Activated CD4-positive, alpha-beta T cell treated with anti-CD3 and anti-CD28 coated beads, Interleukin-2, amount 50 U/mL, for 24 hours (primary cell): Measurements from ENCODE around the gene ENOX1.

ENCODE experiments used
- DNase-seq, 2 donors: peaks; one replicate each; pipeline ENCODE4 v3.0.0-alpha.2; 2020; ENCODE audit warnings: low read depth in 1 of 2, low spot score in 1 of 2

The ENOX1 gene

DNA sequence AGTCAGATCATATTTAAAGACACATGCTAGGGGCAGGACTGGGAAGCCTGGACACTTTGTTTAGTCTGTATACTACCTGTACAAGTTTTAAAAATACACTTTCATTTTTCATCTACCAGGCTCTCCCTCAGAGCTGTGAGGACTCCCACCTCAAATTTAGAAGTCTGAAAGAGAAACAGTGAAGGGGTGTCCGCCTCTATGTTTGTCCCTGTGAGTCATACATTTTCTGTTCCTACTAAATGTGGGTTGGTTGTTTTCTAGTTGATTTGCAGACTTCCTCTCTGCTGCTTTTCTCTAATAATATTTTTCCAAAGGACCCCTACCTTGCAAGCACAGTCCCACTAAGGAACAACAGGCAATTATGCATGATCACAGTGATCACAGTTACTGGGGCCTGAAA, 110.5 kb downstream of the ENOX1 start:
- DNase-seq, result no peak

DNA sequence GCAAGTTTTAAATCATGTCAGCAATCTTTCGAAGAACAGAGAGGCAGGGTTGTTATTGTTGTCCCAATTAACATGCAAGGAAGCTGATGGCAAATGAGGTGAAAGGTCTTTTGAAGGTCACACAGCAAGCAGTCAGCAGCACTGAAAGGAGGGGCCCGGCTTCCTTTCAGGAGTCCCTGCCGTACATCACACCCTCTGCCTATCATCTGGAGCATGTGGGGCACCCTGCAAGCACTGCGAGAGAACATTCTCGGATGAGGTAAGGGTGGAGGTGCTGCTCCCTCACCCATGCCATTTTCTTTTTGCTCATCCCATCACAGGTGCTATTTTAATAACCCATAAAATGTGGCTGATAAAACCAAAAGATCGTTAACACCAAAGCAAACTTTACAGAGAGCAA, 111.2 kb downstream of the ENOX1 start:
- no peak for DNase-seq

DNA sequence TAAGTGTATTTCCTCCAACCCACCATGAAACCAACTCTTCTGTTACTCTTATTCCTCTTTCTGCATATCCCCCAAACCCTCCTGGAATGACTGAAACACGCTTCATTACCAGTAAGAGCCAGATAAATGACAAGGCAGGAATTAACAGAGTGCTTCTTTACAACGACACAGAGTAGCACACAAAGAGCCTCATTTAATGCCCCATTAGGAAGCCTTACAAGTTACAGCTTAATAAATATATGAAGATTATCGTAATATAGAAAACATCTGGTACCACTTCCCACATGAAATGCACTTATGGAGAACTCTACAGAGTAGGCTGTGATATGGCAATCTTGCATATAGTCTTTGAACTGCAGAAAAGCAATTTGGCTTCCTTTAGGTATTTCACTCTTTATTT, 116.8 kb downstream of the ENOX1 start:
- no peak for DNase-seq

DNA sequence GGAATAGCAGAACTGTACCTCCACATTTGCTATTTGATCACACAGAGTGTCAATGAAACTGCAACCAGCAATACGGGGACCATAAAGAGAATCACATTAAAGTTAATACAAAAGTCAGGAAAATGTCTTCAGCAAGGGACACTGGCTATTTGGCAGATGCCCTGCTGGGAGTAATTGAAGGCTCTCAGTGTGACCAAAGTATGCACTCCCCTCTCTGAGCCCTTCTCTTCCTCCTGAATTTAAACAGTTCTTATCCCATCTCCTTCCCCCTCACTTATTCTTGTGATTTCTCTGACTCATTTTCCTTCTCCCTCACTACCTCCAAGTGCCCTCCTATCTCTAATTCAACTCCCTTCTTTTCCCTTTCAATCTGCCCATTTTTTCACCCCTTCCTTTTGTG, 117.7 kb downstream of the ENOX1 start:
- no peak for DNase-seq

DNA sequence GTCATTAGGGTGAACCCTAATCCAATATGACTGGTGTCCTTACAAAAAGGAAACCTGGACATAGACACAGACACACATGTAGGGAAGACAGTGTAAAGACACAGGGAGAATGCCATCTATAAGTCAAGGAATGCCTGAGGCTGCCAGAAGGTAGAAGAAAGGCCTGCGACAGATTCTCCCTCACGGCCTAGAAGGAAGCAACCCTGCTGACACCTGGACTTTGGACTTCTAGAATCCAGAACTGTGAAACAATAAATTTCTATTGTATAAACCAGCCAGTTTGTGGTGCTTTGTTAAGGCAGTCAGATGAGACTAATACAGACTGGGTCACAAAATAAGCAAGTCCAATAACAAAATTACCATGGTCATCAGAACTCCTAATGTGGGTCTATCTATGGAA, 120.4 kb downstream of the ENOX1 start:
- DNase-seq, result no peak

- DNase-seq, result no peak
Measured at GRCh38 chr13:43665388-43665787, 121.4 kb downstream of the ENOX1 start.

DNA sequence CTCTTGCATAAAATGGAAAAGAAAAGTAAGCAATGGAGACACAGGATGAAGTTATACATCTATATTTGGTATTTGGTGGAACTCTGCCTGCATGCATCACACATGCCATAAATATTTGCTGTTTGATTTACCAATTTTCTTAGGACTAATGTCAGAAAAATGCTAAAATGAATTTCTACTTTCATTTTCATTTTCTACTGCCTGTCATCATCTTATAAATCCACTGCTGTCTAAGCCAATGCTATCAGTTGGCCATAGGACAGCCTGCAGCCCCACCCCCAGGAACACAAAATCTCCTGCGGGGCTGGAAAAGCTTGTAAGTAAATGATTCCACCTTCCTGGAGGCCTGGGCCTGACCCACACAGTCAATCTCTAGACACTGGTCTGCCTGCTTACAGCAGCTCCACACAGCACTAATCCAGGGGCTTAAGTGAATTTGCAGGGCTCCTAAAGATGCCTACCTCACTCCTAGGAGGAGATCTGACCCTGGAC, 122.0 kb downstream of the ENOX1 start:
- no peak for DNase-seq

GRCh38 chr13:43663474-43664090, 123.2 kb downstream of the ENOX1 start:
- no peak for DNase-seq

GRCh38 chr13:43662976-43663375, 123.8 kb downstream of the ENOX1 start:
- no peak for DNase-seq

DNA sequence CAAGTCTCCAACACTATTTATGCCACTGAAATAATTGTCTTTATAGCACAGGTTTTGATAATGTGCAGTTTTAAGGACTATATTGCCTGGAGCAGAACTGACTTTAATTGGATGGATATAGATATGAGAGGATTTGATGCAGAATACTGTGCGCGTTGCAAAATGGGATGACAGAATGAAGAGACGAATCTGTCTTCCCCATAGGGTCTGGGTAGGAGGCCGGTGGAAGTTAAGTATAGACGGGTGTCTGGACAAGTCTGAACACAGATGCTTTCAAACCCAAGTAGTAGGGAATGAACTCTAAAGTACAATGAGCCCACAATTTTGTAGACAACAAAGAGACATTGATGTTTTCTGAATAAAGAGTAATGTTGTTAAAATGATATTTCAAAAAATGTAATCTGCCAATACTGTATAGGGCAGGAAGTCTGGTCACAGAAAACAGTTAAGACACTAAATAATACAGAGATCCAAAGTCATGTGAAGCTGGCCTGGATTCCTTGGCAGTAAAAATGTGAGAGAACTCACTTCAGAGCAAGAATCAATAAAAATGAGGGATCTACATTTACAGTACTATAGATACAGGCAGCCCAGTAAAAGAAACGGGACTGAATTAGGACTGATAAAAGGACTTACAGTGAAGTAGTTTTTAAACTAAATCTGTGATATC, 125.5 kb downstream of the ENOX1 start:
- no peak for DNase-seq

- no peak for DNase-seq
Measured at GRCh38 chr13:43657485-43657884, 129.3 kb downstream of the ENOX1 start.

DNA sequence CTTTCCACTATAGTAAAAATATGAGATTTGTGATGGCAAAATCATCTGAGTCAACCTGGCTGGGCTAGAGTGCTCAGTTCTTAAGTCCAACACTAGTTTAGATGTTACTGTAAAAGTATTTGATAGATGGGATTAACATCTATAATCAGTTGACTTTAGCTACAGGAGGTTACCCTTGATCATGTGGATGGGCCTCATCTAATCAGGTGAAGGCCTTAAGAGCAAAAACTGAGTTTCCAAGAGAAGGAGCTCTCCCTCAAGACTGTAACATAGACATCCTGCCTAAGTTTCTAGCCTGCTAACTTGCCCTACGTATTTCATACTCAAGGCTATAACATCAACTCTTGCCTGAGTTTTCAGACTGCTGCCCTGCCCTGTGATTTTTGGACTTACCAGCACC, 132.8 kb downstream of the ENOX1 start:
- no peak for DNase-seq

DNA sequence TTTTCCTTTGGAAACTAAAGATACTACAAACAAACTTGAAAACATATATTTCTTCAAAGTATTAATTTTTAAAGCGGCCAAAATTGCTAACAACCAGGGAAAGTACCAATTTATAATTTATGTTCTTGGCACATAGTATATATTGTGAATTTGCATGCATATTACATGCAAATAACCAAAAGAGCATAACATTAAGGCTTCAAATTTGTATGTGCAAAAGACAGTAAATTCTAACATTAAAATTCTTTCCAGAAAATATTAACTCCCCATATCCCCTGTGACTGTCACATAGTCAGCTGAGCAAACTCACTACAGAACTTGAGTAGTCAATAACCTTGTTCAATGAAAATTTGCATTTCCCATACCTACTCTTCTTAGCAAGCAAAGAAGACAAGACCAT, 133.4 kb downstream of the ENOX1 start:
- DNase-seq, result no peak

DNA sequence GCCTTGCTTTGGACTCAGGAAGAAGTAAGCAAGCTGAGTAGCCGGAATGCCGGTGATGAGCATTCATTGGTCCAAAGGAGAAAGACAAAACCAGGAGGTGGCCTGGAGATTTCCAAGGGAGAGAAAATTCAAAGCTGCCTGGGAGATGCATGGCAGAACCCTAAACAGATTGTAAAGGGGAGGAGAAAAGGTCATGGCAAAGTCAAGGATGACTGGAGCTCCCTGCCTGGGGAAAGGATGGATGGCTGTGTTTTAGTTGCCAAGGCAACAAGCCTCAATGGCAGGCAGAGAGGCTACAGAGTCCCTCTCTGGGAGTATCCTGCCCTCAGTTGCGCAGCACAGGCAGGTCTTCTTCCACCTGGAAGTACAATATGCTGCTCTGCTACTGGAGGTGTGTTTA, 134.0 kb downstream of the ENOX1 start:
- DNase-seq, result no peak

DNA sequence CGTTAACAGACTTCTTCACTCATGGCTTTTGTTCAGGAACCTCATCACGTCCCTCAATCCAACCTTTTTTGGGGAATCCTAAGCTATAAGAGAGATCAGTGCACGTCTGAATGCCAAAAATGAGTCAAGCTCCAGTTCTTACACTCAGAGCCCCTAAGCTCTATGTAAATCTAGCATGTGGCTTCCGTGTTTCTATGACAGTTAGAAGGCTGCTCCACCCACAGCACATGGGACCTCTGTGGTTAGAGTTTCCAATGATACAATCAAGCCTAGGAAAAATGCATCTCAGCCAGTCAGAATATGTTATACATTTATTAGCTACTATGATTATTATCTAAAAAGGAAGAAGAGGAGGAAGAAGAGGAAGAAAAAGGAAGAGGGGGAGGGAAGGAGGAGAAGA, 135.9 kb downstream of the ENOX1 start:
- no peak for DNase-seq

DNA sequence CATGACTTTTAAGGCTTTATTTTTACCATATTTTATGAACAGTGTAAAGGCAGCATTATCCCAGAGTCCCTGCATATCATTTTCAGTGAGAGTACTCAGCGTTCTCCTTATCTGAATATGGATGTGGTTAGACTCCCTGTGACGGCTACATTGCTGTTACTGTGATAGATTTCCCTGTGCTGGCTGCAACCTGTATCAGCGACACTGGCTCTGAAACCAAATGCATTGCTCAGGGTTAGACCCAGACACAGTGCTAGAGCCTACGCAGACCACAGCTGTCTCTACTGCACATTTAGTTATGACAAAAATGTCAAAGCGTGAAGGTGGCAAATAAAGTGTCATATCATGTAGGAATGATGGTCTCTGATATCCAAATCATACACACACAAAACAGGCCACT, 138.0 kb downstream of the ENOX1 start:
- DNase-seq, result no peak

DNA sequence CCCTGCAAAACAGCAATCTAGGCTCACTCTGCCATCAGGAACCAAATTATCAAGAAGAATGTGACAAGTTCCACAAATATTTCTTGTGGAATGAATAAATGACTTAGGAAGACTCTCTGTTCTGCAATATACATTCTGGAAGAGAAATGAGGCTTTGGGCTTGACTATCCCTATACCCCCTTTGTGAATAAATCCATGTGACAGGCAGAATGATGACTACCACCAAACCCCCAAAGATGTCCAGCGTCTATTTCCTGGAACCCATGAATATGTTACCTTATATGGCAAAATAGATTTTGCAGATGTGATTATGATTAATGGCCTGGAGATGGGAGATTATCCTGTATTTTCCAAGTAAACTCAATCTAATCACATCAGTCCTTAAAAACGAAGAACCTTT, 139.3 kb downstream of the ENOX1 start:
- no peak for DNase-seq

GRCh38 chr13:43640476-43640875, 146.3 kb downstream of the ENOX1 start:
- no peak for DNase-seq

DNA sequence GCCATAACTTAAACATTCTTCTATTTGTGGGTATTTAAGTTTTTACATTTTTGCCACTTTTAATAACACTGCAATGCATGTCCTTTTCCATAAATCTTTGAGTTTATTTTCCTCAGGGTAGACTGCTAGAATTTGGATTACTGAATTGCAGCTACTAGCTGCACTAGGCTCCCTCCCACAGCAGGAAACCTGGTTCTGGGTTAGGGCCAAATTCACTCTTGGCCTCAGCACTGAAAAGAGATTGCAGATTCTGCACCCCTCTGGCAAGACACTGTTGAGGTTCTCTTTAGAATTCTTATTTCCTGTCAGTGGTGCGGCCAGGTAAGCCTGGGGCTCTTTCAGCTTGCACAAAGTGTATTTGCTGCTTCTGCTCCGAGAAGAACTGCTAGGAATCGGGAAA, 155.7 kb downstream of the ENOX1 start:
- DNase-seq, result no peak

DNA sequence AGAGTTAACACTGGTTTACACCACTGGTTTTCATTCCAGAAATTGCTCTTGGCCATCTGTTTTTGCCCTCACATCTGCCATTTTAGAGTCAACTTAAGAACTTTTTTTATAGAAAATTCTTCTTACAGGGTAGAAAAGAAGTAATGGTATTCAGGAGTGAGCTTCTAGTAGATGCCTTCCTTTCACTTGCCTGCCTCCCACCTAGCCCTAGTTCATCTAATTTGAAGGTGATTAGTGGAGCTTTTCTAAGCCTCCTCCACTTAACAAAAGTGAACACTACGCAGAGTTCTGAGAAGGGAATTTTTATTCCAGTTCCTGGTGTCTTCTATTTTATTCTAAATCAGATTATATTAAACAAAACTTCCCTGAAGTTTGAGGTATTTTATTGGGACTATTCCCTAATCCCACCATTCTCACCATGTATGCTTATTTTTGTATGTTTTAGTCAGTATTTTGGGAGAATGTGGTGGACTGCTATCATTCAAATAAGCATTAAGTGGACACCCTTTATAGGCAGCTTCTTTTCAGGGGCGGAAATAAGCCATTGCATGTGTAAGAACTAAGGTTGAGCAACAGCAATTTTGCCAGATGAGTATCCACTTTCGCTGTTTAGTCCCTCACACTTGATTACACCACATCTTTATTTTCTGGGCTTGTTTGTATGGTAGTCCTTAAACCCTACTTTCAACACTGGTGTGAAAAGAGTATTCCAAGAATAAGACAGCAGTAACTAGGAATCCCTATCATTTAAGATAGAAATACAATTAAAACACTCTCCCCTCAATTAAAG, 156.9 kb downstream of the ENOX1 start:
- no peak for DNase-seq

GRCh38 chr13:43626994-43627393, 159.8 kb downstream of the ENOX1 start:
- no peak for DNase-seq

GRCh38 chr13:43614063-43614462, 172.7 kb downstream of the ENOX1 start:
- no peak for DNase-seq
